ENCODE results near the gene FBH1.
"Not testable (repeated sequence)": the region's sequence is repeated elsewhere in the genome, so short reads cannot be mapped to it uniquely, and the experiment has no call there.

FBH1 gene

GRCh38 chr10:5876181-5876768 is 13.8 kb upstream of the FBH1 start:
- no peak for DNase-seq (ENCODE audit: low spot score)

- DNase-seq (ENCODE audit: low spot score), result not testable (repeated sequence)
Observed at GRCh38 chr10:5877041-5877440, 13.0 kb upstream of the FBH1 start.

GRCh38 chr10:5882961-5883360 is 7.1 kb upstream of the FBH1 start:
- DNase-seq (ENCODE audit: low spot score), result no peak

DNA sequence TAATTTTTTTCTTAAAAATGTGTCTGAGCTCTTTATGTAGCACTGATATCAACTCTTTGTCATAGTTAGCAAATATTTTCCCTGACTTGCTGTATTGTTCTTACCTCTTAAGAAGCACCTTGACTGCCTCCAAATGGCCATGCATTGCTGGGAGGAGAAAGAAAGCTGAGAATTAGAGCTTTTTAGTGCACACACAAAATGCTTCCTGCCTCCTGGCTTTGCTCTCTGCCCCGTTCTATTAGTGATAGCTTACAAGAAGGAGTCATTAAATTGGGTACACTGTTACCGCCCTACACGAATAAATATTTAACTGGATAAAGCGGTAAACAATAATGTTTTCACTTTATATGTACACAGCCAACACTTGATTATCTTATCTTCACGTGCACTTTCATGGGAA is 4.4 kb upstream of the FBH1 start:
- DNase-seq (ENCODE audit: low spot score), result no peak

GRCh38 chr10:5887029-5887428 is 3.0 kb upstream of the FBH1 start:
- DNase-seq (ENCODE audit: low spot score), result no peak

- no peak for DNase-seq (ENCODE audit: low spot score)
Observed at GRCh38 chr10:5887641-5888040, 2.4 kb upstream of the FBH1 start.

- no peak for DNase-seq (ENCODE audit: low spot score)
Observed at GRCh38 chr10:5888351-5888750, 1.7 kb upstream of the FBH1 start.

GRCh38 chr10:5888843-5889623 is 1.0 kb upstream of the FBH1 start:
- DNase-seq (ENCODE audit: low spot score), result no peak

- no peak for DNase-seq (ENCODE audit: low spot score)
Observed at GRCh38 chr10:5890452-5890915, 441 bp downstream of the FBH1 start.

DNA sequence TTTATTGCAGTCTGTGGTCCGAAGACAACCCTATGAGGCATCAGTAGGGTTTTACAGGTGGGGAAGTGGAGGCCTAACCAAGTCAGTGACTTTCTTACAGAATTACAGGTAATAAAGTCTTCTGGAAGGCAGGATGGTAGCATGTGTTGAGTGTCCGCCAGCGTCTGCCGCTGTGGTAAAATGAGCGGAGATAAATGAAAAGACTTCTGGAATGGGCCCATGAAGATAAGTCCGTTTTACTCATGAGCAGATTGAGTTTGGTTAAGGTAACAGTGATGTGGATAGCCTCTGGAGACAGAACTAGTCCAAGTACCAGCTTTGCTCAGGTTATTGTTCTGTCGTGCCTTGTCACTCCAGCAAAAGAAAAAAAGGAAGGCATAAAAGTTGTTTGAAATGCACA is 966 bp downstream of the FBH1 start:
- no peak for DNase-seq (ENCODE audit: low spot score)

GRCh38 chr10:5892007-5892406 is 2.0 kb downstream of the FBH1 start:
- no peak for DNase-seq (ENCODE audit: low spot score)

DNA sequence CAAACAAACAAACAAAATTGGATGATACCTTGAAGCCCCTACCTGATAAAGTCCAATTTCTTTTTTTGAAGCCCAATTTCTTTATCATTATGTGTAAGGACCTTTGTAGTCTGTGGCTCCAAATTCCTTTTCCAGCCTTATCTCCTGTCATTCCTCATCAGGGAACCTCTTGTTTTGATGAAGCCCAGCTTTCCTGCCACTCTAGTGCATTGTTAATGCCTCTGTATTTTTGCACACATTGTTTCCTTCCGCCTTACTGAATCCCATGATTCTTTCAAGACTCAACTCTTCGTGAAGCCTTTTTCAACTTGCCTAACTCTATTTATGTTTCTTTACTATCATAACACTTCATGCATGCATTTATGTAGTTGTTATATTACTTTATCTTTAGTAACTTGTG is 3.3 kb downstream of the FBH1 start:
- DNase-seq (ENCODE audit: low spot score), result no peak

DNA sequence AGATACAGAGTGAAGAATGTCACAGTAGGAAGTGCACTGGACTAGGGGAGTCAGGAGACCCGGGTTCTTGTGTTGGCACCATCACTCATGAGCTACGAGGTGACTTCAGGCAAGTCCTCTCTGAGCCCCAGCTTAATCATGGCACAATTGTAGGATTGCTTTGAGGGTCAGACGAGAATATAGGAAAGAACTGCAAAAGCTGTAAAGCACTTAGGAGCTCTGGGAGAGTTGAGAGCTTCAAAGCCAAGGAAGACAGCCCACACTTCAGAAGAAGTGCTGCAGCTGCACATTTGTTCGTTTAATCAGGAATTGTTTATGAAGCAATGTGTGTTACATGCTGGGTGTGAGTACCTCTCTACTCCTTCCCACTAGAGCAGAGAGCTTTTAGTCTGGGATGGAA is 4.4 kb downstream of the FBH1 start:
- DNase-seq (ENCODE audit: low spot score), result no peak

DNA sequence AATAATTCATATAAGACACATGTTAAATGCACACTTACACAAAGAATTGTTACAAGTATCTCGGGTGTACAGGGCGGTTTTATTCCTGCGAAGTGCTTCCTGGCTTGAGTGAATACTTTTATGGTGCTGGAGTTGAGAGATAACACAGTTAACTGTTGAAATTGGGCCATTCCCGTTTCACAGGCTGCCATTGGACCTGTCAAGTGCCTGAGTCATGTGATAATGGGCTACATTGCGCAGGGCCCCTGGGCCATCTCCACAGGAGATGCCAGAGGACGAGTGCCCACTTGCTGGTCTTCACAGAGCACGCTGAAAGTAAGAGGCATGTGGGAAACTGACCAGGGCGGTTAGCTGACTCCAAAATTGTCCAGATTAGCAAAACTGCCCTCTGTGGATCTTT is 4.8 kb downstream of the FBH1 start:
- no peak for DNase-seq (ENCODE audit: low spot score)

DNA sequence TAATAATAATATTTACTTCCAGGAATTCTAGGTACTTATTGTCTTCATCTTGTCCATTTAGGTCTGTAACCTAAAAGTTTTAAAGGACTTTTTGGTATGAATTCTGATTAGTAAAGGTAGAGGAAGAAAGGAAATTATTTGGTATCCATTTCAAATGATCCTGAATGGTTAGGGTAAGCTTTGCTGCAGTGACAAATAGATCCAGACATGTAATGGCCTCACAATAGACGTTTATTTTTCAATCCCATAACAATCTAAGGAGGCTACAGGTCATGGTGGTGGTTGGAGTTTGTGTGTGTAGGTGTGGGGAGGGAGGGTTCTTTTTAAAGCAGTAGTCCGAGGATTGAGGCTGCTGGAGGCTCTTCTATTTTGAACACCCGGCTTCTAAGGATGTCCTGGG is 5.3 kb downstream of the FBH1 start:
- DNase-seq (ENCODE audit: low spot score), result no peak

- DNase-seq (ENCODE audit: low spot score), result no peak
Observed at GRCh38 chr10:5895804-5896203, 5.8 kb downstream of the FBH1 start.

DNA sequence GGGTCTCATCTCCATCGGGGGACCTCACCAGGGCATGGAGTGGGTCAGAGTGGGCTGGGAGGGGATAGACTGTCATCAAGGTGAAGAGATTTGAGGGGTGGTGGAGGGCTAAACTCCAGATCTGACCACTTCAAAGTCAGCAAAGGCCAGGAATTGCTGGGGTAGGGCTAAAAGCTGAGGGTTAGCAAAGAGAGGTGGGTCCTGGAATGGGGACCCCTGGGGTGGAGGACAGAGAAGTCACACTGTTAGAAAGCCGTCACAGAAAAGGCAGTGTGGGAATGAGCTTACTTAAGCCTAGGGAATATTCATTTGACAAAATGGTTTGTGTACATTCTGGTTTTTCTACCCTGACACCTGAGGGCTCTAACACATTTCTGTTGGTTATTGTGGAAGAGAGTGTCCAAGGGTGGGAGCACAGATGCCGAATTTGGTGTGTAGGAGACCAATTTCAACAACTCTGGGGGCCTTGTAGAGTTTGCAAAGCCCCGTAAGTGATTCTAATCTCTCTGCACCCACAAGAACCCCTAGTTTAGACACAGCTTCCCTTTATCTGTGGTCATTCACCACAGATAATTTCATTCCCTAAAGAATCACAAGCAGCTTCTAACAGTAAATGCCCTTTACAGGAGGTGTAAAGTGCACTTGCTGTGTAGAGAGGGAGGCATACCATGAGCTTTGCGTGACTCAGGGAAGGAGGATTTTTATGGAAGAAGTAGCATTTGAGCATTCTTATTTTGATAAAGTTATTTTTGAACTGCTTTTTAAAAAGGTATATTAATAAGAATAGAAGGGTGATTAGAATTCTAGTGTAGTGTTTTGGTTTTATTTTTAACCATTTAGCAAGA is 6.4 kb downstream of the FBH1 start:
- DNase-seq (ENCODE audit: low spot score), result no peak

GRCh38 chr10:5897053-5897340 is 7.0 kb downstream of the FBH1 start:
- DNase-seq (ENCODE audit: low spot score), result no peak

- no peak for DNase-seq (ENCODE audit: low spot score)
Observed at GRCh38 chr10:5897504-5897903, 7.5 kb downstream of the FBH1 start.

DNA sequence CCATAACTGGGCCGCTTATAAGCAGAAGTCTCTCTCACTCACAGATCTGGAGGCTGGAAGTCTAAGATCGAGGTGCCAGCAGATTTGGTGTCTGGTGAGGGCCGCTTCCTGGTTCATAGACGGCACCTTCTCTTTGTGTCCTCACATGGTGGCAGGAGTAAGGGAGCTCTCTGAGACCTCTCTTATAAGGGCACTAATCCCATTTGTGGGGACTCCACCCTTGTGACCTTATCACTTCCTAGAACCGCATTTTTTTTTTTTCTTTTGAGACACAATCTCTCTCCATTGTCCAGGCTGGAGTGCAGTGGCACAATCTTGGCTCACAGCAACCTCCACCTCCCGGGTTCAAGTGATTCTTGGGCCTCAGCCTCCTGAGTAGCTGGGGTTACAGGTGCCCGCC is 8.1 kb downstream of the FBH1 start:
- DNase-seq (ENCODE audit: low spot score), result no peak

DNA sequence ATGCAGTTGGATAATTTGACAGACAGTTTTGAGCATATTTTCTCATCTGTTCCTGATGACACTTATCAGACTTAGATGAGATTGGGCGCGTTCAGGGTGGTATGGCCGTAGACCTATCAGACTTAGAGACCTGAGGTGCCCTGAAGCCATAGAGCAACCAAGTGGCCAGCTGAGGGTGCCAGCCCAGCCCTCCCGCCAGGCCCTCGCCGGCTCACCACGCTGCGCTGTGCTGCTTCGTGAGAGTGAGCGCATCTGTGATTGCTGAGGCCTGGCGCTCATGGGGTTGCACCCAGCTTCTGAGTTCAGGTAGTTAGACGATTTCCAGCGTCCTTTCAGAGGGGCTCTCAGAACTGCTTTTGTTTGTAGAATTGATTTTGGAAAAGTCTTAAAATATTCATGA is 10.2 kb downstream of the FBH1 start:
- DNase-seq (ENCODE audit: low spot score), result no peak

DNA sequence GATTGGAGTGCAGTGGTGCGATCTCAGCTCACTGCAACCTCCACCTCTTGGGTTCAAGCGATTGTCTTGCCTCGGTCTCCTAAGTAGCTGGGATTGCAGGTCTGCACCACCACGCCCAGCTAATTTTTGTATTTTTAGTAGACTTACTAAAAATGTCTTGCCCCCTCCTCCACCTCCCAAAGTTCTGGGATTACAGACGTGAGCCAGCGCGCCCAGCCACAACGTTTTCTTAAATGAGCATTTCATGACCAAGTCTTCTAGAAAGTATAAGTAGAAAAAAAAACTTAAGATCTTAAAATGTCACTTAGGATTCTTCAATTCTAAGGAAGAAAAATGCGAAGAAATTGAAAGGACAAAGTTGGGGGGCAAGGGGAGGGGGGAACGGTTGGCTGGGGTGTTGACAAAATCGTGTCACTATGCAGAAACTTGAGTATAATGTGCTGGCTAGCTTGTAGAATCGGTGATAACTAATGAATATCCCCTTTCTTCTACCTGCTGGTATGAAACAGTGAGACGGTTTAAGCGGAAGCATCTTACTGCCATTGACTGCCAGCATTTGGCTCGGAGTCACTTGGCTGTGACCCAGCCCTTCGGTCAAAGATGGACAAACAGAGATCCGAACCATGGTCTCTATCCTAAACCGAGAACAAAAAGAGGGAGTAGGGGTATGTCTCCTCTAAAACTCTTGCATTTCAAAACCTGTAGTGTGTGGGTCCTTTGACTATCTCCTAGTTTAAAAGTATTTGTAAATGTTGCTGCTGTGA is 12.7 kb downstream of the FBH1 start:
- no peak for DNase-seq (ENCODE audit: low spot score)

Measured in globus pallidus (tissue), 1 donor.